GM19099 (cell line): ENCODE measurements around the gene PRTG.

Source experiments
- POLR2A ChIP-seq: IDR thresholded peaks from 3 replicates; pipeline ENCODE4 v1.6.1; 2011; ENCODE audit warnings: low read depth; ENCODE audit not compliant: insufficient read length; ENCODE audit errors: extremely low read depth

The PRTG gene

DNA sequence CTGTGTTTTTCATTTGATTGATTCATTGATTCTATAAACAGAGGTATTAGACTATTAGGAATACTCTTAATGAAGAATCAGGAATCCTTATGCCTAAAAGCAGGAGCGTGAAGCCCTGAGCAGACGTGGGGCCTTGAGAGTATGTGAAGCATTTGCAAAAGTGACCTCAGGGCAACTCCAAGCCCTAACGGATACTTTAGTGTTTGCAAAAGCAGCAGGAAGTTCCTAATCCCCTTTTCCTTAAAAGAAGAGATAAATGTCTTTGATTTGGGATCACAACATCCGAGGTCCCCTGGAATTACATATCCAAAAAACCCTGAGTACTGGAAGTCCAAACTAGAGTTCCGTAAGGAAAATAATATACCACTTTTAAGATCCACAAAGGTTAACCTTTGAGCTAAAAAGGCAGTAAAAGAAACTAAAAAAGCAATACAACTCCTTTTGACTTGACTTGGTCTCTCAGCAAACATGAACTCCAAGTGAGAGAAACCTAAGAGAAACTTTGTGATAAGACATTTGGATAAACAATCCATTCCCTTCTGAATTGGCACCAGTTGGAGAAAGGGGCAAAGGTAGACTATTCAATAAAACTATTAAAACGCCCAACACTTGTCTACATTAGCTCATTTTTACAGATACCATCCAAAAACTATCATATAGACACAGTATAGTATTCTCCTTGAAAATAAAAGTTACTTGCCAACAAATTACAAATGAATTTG, 27.4 kb downstream of the PRTG start:
- TF ChIP-seq POLR2A: no peak

DNA sequence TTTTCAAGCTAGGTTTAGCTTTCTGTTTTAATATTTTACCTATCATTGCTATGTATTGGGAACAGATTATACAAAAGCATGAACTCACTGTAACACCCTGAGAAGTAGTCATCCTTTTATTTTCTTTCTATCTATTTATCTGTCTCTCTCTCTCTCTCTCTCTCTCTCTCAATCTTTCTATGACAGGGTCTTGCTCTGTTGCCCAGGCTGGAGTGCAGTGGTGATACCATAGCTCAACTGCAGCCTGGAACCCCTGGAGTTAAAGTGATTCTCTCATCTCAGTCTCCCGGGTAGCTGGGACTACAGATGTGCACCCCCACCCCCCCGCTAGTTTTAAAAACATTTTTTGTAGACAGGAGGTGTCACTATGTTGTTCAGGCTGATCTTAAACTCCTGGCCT, 28.9 kb downstream of the PRTG start:
- TF ChIP-seq POLR2A: no peak

DNA sequence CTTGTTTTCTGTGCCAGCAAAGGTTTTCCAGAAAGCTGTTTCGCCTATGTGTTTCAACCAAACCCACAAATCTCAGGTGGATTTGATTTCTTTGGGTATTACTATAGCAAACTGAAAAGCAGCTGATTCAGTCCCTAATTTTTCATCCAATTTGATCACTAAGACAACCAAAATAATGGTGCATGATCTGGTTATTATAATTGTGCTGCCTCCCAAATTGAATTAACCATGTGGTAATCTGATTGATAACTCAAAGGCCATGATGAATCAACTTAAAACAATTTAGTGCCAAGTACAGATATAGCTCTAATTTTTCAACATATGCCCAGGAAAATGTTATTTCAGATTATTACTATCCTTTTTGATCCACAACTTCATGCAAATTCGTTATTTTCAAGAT, 30.6 kb downstream of the PRTG start:
- no peak for TF ChIP-seq POLR2A

DNA sequence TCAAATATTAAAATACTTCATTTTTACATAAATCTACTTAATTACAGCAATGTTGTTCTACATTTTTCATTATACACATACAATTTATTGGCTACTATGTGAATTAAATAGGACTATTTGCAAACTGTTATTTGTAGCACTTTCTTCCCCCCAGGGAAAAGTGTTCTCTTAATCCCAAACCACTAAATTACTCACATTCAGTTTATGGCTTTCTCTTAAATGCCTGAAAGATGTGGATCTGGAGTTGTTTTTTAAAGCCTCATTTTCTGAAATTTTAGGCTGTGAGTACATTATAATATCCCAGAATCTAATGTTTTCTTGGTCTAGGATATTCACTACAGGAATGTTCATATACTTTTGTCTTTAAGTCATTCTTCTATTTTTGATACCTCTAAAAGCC, 32.7 kb downstream of the PRTG start:
- TF ChIP-seq POLR2A: no peak

DNA sequence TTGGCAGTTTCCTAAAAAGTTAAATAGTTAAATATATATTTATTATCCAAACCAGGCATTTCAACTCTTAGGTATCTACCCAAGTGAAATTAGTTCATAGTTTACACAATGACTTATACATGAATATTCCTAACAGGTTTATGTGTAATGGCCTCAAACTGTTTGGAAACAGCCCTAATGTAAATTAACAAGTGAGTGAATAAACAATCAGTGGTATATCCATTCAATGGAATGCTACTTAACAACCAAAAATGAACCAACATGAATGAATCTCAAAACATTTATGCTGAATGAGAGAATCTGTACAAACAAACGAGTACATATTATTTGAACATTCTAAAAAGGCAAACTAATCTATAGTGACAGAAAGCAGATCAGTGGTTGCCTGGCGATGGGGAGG, 33.5 kb downstream of the PRTG start:
- TF ChIP-seq POLR2A: no peak

DNA sequence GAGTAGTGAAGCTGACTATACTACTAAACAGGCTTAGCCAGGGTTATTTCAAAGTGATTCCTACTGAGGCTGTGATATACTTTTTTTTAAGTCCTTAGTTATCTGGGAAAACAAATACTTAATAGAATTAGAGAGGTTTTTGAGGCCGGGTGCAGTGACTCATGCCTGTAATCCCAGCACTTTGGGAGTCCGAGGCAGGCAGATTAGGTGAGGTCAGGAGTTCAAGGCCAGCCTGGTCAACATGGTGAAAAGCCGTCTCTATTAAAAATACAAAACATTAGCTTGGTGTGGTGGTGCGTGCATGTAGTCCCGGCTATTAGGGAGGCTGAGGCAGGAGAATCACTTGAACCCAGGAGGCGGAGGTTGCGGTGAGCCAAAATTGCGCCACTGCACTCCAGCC, 34.2 kb downstream of the PRTG start:
- no peak for TF ChIP-seq POLR2A

DNA sequence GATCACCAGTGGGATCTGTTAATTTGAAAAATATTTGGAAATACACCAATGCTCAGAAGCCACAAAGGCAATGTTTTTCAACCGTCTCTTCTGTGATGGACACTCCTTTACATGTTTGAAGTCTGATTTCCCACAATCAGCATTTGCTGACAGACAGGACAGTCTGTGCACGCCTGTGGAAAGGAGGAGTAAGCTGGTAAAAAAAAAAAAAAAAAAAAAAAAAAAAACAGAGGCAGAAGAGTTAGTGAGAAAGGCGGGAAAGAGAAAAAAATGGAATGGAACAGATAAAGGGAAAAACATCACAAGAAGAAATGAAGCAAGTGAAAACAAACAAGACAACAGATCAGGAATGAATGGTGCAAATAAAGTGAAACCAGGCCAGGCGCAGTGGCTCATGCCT, 35.0 kb downstream of the PRTG start:
- no peak for TF ChIP-seq POLR2A

DNA sequence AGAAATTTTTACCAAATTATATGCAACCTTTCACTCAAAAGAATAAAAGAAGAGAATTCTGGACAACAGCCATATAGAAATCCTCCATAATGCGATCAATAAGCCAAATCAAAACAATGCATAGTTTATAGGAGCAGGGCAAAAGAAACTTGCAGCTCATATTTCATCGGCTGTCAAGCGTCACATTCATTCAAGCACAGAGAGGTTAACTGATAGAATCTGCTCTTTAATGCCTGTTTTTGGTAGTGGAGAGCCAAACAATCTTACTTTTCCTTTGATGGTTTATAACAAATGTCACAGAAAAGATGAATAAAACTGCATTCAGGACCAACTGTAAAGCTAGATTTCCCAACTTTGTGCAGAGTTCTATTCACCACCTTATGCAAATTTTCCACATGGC, 35.4 kb downstream of the PRTG start:
- no peak for TF ChIP-seq POLR2A

DNA sequence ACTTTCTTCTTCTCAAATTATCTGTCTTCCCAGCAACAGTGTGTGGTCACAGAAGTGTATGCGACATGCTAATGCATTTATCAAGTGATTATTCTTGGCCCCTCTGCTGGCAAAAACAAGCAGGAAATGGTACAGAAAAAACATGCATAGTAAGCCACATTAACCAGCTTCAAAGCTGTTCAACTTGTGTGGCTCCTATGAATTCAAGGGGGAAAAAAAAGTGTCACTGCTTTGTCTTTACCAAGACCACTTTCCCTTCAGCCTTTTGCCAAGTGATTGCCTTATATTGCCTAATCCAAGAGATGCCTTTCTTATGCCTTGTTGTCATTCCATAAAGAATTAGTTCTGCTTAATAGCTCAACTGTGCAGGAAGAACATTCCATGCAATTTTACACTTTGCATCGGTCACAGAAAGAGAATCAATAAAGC, 39.1 kb downstream of the PRTG start:
- TF ChIP-seq POLR2A: no peak

DNA sequence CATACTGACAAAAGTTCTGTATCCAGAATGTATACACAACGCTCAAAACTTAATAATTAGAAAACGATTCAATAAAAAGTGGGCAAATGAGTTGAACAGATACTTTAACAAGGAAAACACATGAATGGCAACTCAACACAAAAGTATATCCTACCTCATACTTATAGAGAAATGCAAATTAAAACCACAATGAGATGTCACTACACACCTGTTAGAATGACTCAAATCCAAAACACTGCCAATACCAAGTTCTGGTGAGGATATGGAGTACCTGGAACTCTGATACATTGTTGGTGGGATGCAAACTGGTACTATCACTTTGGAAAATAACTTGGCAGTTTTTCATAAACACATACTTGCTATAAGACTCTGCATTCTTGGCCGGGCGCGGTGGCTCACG, 42.1 kb downstream of the PRTG start:
- no peak for TF ChIP-seq POLR2A

DNA sequence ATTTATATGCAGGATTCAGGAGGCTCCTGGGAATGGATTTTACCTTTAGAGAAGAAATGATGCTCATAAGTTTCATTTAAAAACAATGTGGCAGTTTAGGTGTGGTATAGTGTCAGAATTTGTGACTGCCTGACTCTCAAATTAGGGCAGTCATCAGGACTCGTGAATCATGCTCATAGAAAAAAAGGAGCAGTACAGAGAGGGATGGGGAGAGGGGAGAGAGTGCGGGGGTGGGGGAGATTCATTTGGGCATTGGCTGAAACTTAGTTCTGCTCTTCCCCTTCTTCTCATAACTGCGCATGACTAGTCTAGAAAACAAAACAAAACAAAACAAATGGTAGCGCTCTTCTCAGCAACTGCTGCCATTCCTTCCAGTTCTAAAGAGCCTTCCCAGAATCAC, 44.3 kb downstream of the PRTG start:
- TF ChIP-seq POLR2A: no peak

DNA sequence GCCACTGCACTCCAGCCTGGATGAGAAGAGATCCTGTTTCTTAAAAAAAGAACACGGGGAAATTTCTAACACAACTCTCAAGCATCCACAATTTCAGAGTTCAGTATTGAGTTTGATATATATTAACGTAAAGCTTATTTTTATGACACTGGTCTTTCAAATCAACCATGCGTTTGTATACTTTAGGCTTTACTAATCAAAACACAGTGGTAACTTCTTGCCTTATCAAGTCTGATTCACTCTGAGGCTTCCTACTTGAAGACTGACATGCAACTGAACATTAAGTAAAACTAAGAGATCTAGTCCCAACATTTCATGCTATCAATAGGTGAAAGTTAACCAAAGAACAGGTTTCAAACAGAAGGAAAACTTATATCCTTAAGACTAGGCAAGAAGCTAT, 46.7 kb downstream of the PRTG start:
- no peak for TF ChIP-seq POLR2A

DNA sequence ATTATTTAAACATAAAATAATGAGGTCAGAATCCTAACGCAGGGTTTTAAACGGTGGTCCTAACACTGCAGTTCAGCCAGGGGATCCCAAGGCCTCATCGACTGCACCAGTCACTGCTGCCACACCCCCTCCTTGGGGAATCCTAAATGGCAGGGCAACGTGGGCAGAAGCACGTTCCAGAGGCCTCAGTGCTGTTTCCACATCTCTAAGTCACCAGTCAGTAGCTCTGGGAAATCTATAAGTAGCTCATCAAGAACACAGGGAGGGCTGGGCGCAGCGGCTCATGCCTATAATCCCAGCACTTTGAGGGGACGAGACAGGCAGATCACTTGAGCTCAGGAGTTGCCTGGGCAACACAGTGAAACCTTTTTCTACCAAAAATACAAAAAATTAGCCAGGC, 47.5 kb downstream of the PRTG start:
- TF ChIP-seq POLR2A: no peak

DNA sequence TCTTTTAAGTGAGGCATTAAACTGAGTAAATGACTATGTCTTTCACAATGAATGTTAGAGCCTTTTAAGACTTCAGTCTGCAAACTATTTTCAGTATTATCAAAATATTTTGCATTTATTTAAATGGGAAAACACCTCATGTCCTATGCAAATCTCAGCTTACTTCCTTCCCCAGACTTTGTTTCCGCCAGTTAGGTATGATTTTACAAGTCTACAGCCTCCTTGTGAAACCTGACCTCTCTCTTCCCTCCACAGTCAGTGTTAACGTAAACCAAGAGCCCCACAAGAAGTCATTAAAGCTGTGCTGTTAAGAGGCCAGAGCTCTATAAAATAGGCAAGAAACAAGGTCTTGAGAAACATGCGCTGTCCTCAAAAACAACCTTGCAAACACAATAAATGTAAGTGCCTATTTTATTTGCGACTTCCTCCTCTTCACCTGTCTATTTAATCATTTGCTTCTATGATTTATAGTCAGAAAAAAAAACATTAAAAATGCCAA, 48.3 kb downstream of the PRTG start:
- no peak for TF ChIP-seq POLR2A

DNA sequence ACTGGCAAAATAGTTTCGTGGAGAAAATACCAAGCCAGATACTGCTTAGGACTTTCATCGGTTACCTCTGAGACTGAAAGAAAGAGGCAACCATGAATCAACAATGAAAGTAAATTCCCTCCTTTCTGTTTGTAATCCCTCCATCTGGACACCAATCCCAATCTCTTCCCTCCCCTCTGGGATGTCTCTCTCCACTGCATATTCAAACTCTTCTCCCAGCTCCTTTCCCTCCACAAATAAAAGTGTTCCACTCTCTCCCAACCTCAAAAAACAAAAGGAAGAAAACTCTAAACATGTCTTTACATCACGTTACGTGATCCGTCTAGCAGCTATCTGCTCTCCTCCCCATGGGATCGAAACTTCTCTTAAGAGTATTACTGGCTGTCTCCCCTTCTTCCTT, 55.2 kb downstream of the PRTG start:
- TF ChIP-seq POLR2A: no peak

DNA sequence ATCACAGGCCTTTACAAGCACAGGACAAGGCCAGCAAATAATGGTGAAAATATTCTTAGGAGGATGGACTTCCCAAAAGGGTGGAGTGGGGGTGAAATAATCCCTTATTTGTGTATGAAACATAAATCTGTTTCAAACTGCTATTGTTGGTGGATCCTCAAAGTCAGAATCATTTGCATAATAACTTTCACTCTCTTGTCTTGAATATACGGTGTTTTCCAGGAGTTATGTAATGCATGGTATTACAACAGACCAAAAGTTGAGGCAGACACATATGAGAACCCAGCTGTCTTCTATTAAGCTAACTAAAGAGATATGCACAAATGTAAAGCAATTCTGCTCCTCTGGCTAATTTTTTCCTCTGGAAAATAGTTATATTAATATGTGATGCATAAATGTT, 57.7 kb downstream of the PRTG start:
- TF ChIP-seq POLR2A: no peak

DNA sequence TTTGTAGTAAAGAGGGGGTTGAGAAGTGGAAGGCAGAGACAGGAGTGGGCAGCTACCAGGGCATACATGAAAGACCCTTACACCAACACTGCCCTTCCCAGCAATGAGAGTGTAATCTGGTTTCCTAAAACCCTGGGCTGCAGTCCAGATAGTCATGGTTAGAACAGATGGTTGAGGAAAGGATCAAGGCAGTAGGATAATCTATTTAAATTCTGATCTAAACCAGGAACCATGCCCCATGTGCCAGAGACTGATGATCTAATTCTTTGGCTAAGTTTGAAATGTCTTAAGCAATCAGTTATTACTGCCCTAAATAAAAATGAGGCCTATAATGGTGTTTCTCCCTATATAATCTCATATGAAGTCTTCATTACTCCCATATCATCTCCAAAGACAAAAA, 59.6 kb downstream of the PRTG start:
- TF ChIP-seq POLR2A: no peak
